DND-41 (cell line): ENCODE data around the gene CLDN20.

Experiments
- ATAC-seq: fragments of 200-7000 bp; cut with Tn5 transposase; 3 replicates; pipeline ENCODE4 v1.9.1; 2021; ENCODE audit warnings: low read depth; ENCODE audit not compliant: insufficient read depth
- DNase-seq: peaks from one replicate; pipeline ENCODE4 v3.0.0-alpha.2; 2020
- H2AFZ ChIP-seq: 2 replicates; pipeline ENCODE4 v1.6.0; 2012; ENCODE audit warnings: low read depth, low read length
- H3K27ac ChIP-seq: 2 replicates; pipeline ENCODE4 v1.5.1; 2012; ENCODE audit warnings: low read length, inconsistent platforms
- H3K27me3 ChIP-seq: fragments of 200-600 bp; sonication (generic); 2 replicates; pipeline ENCODE4 v1.6.0; 2012; ENCODE audit warnings: low read length, mild to moderate bottlenecking, inconsistent platforms; ENCODE audit not compliant: insufficient read depth, poor library complexity
- H3K36me3 ChIP-seq: 2 replicates; pipeline ENCODE4 v1.5.1; 2012; ENCODE audit warnings: low read length, inconsistent platforms; ENCODE audit not compliant: insufficient read depth
- H3K4me1 ChIP-seq: 2 replicates; pipeline ENCODE4 v1.5.1; 2012; ENCODE audit warnings: mild to moderate bottlenecking, low read length; ENCODE audit not compliant: insufficient read depth
- H3K4me2 ChIP-seq: 2 replicates; pipeline ENCODE4 v1.6.0; 2012; ENCODE audit warnings: mild to moderate bottlenecking, moderate library complexity, low read length, inconsistent platforms; ENCODE audit not compliant: insufficient read depth
- H3K4me3 ChIP-seq, 2 experiments: fragments of 200-600 bp in 1 of 2; shearing (Covaris generic) in 1 of 2; 2 replicates each; pipeline ENCODE4 v1.5.1; 2012 to 2016; ENCODE audit warnings: inconsistent platforms in 2 of 2, low read length in 2 of 2, mild to moderate bottlenecking in 2 of 2, low read depth in 1 of 2, moderate library complexity in 1 of 2
- H3K79me2 ChIP-seq: 2 replicates; pipeline ENCODE4 v1.6.0; 2012; ENCODE audit warnings: low read length, inconsistent platforms; ENCODE audit not compliant: insufficient read depth
- H3K9ac ChIP-seq: 2 replicates; pipeline ENCODE4 v1.6.0; 2012; ENCODE audit warnings: low read depth, mild to moderate bottlenecking, inconsistent platforms, low read length, moderate library complexity
- H3K9me3 ChIP-seq: 2 replicates; pipeline ENCODE4 v1.5.1; 2012; ENCODE audit warnings: low read length, moderate library complexity, mild to moderate bottlenecking, inconsistent platforms; ENCODE audit not compliant: insufficient read depth, severe bottlenecking
- H4K20me1 ChIP-seq: 2 replicates; pipeline ENCODE4 v1.6.0; 2012; ENCODE audit warnings: low read length; ENCODE audit not compliant: insufficient read depth
- CTCF ChIP-seq: IDR thresholded peaks from 2 replicates; pipeline ENCODE4 v1.5.1; 2012; ENCODE audit warnings: borderline replicate concordance, low read length, moderate library complexity, mild to moderate bottlenecking; ENCODE audit not compliant: poor library complexity, severe bottlenecking; ENCODE audit errors: extremely low read depth
- EZH2 ChIP-seq: IDR thresholded peaks from 3 replicates; pipeline ENCODE4 v1.6.1; 2012; ENCODE audit warnings: borderline replicate concordance, low read depth, mild to moderate bottlenecking, moderate library complexity, low read length, inconsistent platforms; ENCODE audit not compliant: severe bottlenecking

CLDN20 gene

DNA sequence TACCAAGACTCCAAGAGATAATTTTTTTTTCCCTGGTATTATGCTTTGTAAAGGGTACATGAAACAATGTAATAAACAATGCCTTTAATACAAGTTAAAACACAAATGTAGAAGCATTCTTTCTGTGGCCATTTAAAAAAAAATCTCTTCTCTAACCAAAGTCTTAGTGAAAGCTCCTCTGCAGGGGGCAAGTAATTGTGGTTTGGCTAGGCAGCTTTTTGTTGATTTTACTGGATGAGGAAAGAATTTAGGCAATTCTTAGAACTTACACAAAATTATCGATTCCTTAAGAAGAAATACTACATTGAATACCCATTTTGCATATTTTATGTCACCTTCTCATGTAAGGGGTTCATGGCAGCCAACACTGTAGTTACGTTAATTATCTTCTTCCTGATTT lies 38.1 kb downstream of the CLDN20 start:
- Histone ChIP-seq H3K27me3 (no peaks in the 10 kb centered on the region), H3K36me3 (peaks cover 57% of the 10 kb centered on the region), H3K4me1 (no peaks in the 10 kb centered on the region), H3K9ac (no peak overlapping the region), H3K9me3 (no peaks in the 10 kb centered on the region), H3K4me2 (no peak overlapping the region), H2AFZ (no peak overlapping the region), H3K4me3 (no peak overlapping the region), H3K79me2 (peaks cover 5% of the 10 kb centered on the region; the same call in 1 of the 2 replicates), H4K20me1 (peaks cover 7% of the 10 kb centered on the region; the same call in 1 of the 2 replicates), H3K27ac (no peak overlapping the region)
- TF ChIP-seq CTCF (no peak), EZH2 (no peak)
- no peak for DNase-seq
- no peak for ATAC-seq

DNA sequence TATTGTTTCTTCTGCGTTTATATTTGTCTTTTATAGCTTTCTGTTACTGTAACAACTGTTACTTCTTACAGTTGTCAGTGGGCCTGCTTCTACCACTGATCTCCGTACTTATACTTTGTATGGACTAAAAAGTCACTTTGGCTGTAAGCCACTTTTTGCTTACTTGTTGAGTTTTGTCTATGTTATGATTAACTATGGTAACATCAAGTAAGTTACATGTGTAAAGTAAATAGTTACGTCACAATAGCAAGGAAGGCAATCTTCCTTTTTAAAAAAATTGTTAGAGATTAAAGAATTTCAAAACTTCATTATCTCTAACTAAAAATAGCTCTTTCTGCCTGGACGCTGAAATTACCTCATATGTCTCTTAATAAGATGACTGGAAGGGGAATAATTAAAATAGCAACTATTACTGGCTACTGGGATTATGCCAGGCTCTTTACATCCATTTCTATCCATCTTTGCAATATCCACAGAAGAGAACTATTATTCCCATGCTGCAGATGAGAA lies 39.6 kb downstream of the CLDN20 start:
- DNase-seq (no peak), ATAC-seq (no peak)
- peaks cover 58% of the 10 kb centered on the region for H3K36me3 ChIP-seq
- H3K9me3 ChIP-seq = no peaks in the 10 kb centered on the region
- no peak overlapping the region for H2AFZ ChIP-seq
- H3K9ac ChIP-seq = no peak overlapping the region
- H3K79me2 ChIP-seq = peaks cover 7% of the 10 kb centered on the region; the same call in 1 of the 2 replicates
- H3K27me3 ChIP-seq = no peaks in the 10 kb centered on the region
- no peak for TF ChIP-seq EZH2
- H3K4me3 ChIP-seq = no peak overlapping the region
- no peaks in the 10 kb centered on the region for H3K4me1 ChIP-seq
- 0 out of 2 replicates have a peak, but pooled peaks cover 2% of the 10 kb centered on the region for H4K20me1 ChIP-seq
- no peak overlapping the region for H3K27ac ChIP-seq
- H3K4me2 ChIP-seq = no peak overlapping the region

GRCh38 chr6:155306958-155307357 lies 43.1 kb downstream of the CLDN20 start:
- H3K27me3 ChIP-seq = no peaks in the 10 kb centered on the region
- no peak overlapping the region for H3K27ac ChIP-seq
- TF ChIP-seq EZH2 (no peak), CTCF (no peak)
- no peak overlapping the region for H3K4me2 ChIP-seq
- no peak overlapping the region for H2AFZ ChIP-seq
- no peak for DNase-seq
- no peaks in the 10 kb centered on the region for H3K9me3 ChIP-seq
- H3K9ac ChIP-seq = no peak overlapping the region
- peaks cover 8% of the 10 kb centered on the region; the same call in 1 of the 2 replicates for H3K79me2 ChIP-seq
- no peak for ATAC-seq
- peaks cover 1% of the 10 kb centered on the region; the same call in 1 of the 2 replicates for H3K4me1 ChIP-seq
- peaks cover 70% of the 10 kb centered on the region for H3K36me3 ChIP-seq
- H3K4me3 ChIP-seq = no peak overlapping the region
- no peaks in the 10 kb centered on the region for H4K20me1 ChIP-seq

- TF ChIP-seq EZH2 (no peak), CTCF (no peak)
- Histone ChIP-seq H3K4me1 (peaks cover 16% of the 10 kb centered on the region), H3K27ac (no peak overlapping the region), H3K36me3 (peaks cover 58% of the 10 kb centered on the region), H3K9ac (no peak overlapping the region), H3K9me3 (no peaks in the 10 kb centered on the region), H3K27me3 (no peaks in the 10 kb centered on the region), H3K79me2 (peaks cover 29% of the 10 kb centered on the region), H3K4me3 (no peak overlapping the region), H4K20me1 (no peaks in the 10 kb centered on the region), H3K4me2 (no peak overlapping the region), H2AFZ (no peak overlapping the region)
- DNase-seq = no peak
- ATAC-seq = no peak
Measured at GRCh38 chr6:155309150-155309549, 45.3 kb downstream of the CLDN20 start.
